Natural killer cell (primary cell): Measurements from ENCODE around the gene CAPN1. TPM values are rescaled to one million over a fixed set of nuclear protein-coding genes. Genes with fewer than 3 reads are reported as not detected.

ENCODE experiments used
- ATAC-seq, 3 donors: fragments of 150-1000 bp in 2 of 3; fragments of 200-7000 bp in 1 of 3; cut with Tn5 transposase; 1 replicate in 1 of 3; 2 replicates in 2 of 3; pipeline ENCODE4 v1.10.0; 2021; ENCODE audit warnings: mild to moderate bottlenecking in 2 of 3, moderate library complexity in 2 of 3
- DNase-seq, 2 donors: peaks; one replicate each; pipeline versions ENCODE4 v3.0.0 to v3.0.0-alpha.2; 2013 to 2021; ENCODE audit warnings: mixed read lengths in 1 of 2
- H3K27ac ChIP-seq: one replicate; pipeline ENCODE4 v1.5.1; 2013; ENCODE audit warnings: mild to moderate bottlenecking, low read length
- H3K27me3 ChIP-seq: one replicate; pipeline ENCODE4 v1.6.1; 2013; ENCODE audit warnings: low read length; ENCODE audit not compliant: control insufficient read depth, insufficient read depth
- H3K36me3 ChIP-seq: one replicate; pipeline ENCODE4 v1.6.1; 2013; ENCODE audit warnings: low read length; ENCODE audit not compliant: control insufficient read depth, insufficient read depth
- H3K4me1 ChIP-seq: one replicate; pipeline ENCODE4 v1.6.1; 2013; ENCODE audit warnings: low read length; ENCODE audit not compliant: control insufficient read depth, insufficient read depth
- H3K4me3 ChIP-seq: one replicate; pipeline ENCODE4 v1.5.1; 2013; ENCODE audit warnings: low read length
- H3K9me3 ChIP-seq: one replicate; pipeline ENCODE4 v1.6.1; 2013; ENCODE audit warnings: low read length; ENCODE audit not compliant: control insufficient read depth, insufficient read depth
- H3K27ac Mint-ChIP-seq, 2 donors: one replicate each; pipeline ENCODE4 v1.8.0; 2022; ENCODE audit warnings: mild to moderate bottlenecking in 2 of 2, mixed read lengths in 2 of 2, moderate library complexity in 1 of 2
- H3K27me3 Mint-ChIP-seq, 2 donors: one replicate each; pipeline ENCODE4 v1.8.0; 2022; ENCODE audit warnings: low read depth in 2 of 2, mixed read lengths in 2 of 2
- H3K36me3 Mint-ChIP-seq: one replicate; pipeline ENCODE4 v1.8.0; 2022; ENCODE audit warnings: mixed read lengths
- H3K4me1 Mint-ChIP-seq, 2 donors: one replicate each; pipeline ENCODE4 v1.8.0; 2022; ENCODE audit warnings: mixed read lengths in 2 of 2
- H3K4me3 Mint-ChIP-seq: one replicate; pipeline ENCODE4 v1.8.0; 2022; ENCODE audit warnings: mild to moderate bottlenecking, moderate library complexity, mixed read lengths
- H3K9me3 Mint-ChIP-seq, 2 donors: one replicate each; pipeline ENCODE4 v1.8.0; 2022; ENCODE audit warnings: mixed read lengths in 2 of 2
- WGBS: methylation state at CpG from one replicate; pipeline ENCODE4 v1.1.7; 2013; ENCODE audit warnings: missing lambda C conversion rate; ENCODE audit not compliant: insufficient coverage; 5-methylcytosine and 5-hydroxymethylcytosine counted together
- intact Hi-C: fragments of 100-400 bp; cut with micrococcal nuclease; formaldehyde crosslinking; loops from one replicate; pipeline ENCODE4 v1.14.2; 2022
- total RNA-seq, 4 donors: library from RNA; stranded (reverse); fragments of 120-200 nt in 1 of 4; gene quantifications; one replicate each; pipeline versions ENCODE4 v1.2.3 to v1.2.4, GENCODE V29; 2013 to 2022
- TF ChIP-seq, protein P1 (sequence below): fragments of 200-600 bp; IDR thresholded peaks from one replicate; pipeline ENCODE4 v1.8.0; 2022; ENCODE audit warnings: antibody characterized with exemption

Gene CAPN1
- total RNA-seq, 3 donors from 2014 or later (not counting 1 experiment from before 2014, with no cell fraction given): 211 to 256 (median 229) TPM

DNA sequence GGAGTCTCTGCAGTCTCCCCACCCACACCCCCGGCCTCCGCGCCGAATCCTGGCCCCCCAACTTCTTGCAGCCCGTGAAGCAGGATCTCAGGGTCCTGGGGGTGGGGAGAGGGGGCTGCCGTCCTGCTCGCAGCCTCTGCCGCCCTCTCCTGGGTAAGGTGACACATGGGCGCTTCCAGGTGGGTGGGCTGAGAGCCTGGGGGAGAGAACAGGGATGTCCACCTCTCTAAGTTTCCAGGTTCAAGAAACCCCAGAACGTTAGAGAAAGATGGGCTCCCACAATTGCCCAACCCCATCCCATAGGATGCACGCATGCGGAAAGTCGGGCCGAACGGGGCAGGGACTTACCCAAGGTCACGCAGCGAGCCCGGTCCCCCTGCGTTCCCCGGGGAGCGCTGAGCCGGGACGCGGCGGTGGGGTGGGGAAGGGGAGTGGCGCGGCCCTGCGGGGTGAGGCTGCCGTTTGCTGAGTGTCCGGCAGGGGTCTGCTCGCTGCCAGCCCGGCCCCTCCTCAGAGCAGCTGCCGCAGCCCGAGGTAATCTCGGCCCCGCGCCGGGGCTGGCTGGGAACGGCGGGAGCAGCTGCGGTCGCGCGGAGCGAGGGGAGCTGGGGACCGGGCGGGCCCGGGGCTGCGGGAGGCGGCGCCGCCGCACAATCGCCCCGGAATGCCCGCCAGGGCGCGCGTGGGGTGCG lies 705 bp upstream of the CAPN1 start:
- Histone ChIP-seq H3K4me3 (peak overlapping the region; percentile 83), H3K36me3 (peaks cover 14% of the 10 kb centered on the region), H3K9me3 (no peaks in the 10 kb centered on the region), H3K27ac (peak overlapping the region; percentile 50), H3K4me1 (peaks cover 25% of the 10 kb centered on the region), H3K27me3 (no peaks in the 10 kb centered on the region)
- Mint-ChIP-seq H3K4me3 (peak overlapping the region; percentile 88), H3K9me3 (no peaks in the 10 kb centered on the region), H3K4me1 (peaks cover 14 to 40% of the 10 kb centered on the region in 2 donors), H3K27me3 (no peaks in the 10 kb centered on the region), H3K36me3 (no peaks in the 10 kb centered on the region), H3K27ac (peak overlapping the region in 1 of 2 donors; percentile 87)
- intact Hi-C loops: loop anchor here (2.0 kb wide), 1 partner anchor 70 kb away; the partner anchor contains the start of gene TM7SF2
- ATAC-seq: peak; percentile 80 to 86 (median 82)
- peak; percentile 52 to 74 for DNase-seq
- under 1% methylated on average over 57 of the region's 60 CpGs for WGBS
- TF ChIP-seq, protein P1, sequence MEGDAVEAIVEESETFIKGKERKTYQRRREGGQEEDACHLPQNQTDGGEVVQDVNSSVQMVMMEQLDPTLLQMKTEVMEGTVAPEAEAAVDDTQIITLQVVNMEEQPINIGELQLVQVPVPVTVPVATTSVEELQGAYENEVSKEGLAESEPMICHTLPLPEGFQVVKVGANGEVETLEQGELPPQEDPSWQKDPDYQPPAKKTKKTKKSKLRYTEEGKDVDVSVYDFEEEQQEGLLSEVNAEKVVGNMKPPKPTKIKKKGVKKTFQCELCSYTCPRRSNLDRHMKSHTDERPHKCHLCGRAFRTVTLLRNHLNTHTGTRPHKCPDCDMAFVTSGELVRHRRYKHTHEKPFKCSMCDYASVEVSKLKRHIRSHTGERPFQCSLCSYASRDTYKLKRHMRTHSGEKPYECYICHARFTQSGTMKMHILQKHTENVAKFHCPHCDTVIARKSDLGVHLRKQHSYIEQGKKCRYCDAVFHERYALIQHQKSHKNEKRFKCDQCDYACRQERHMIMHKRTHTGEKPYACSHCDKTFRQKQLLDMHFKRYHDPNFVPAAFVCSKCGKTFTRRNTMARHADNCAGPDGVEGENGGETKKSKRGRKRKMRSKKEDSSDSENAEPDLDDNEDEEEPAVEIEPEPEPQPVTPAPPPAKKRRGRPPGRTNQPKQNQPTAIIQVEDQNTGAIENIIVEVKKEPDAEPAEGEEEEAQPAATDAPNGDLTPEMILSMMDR: peak; percentile 46

DNA sequence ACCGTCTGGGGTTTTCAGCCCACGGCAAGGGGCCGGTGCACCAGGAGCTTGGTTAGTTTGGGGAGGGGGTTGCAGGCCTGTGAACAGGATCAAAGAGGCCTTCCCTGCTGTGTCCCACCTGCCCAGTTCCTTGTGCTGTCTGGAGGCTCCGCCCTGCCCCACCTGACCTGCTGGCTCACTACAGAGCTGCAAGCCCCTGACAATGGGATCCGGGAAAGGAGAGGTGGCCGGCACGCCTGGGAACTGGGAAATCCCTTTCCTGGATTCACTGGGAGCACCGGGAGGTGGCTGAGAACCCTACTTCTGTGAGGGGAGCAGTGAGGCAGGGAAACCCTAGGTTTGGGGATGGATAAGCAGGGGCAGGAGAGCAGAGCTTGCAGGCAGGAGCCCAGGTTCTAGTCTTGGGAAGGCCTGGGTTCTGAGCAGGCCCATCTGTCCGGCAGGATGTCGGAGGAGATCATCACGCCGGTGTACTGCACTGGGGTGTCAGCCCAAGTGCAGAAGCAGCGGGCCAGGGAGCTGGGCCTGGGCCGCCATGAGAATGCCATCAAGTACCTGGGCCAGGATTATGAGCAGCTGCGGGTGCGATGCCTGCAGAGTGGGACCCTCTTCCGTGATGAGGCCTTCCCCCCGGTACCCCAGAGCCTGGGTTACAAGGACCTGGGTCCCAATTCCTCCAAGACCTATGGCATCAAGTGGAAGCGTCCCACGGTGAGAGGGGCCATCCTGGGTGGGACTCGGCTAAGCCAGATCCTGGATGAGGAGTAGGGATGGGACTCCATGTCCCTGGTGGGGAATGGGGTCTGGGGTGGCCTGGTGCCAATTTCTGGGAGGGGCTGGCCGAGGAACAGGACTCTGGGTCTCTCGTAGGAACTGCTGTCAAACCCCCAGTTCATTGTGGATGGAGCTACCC lies 786 bp downstream of the CAPN1 start:
- Mint-ChIP-seq H3K9me3 (no peaks in the 10 kb centered on the region), H3K4me3 (peak overlapping the region; percentile 88), H3K27me3 (no peaks in the 10 kb centered on the region), H3K27ac (peak overlapping the region; percentile 72 to 87), H3K4me1 (peaks cover 14 to 48% of the 10 kb centered on the region in 2 donors), H3K36me3 (no peaks in the 10 kb centered on the region)
- Histone ChIP-seq H3K27me3 (no peaks in the 10 kb centered on the region), H3K9me3 (no peaks in the 10 kb centered on the region), H3K27ac (peak overlapping the region; percentile 78), H3K4me3 (peak overlapping the region; percentile 83), H3K36me3 (peaks cover 27% of the 10 kb centered on the region), H3K4me1 (peaks cover 25% of the 10 kb centered on the region)
- intact Hi-C loops: no loop called here
- TF ChIP-seq, protein P1: no peak
- peak in 1 of 2 donors; percentile 28 for DNase-seq
- WGBS: 60% methylated on average over 23 of the region's 23 CpGs
- ATAC-seq: no peak

DNA sequence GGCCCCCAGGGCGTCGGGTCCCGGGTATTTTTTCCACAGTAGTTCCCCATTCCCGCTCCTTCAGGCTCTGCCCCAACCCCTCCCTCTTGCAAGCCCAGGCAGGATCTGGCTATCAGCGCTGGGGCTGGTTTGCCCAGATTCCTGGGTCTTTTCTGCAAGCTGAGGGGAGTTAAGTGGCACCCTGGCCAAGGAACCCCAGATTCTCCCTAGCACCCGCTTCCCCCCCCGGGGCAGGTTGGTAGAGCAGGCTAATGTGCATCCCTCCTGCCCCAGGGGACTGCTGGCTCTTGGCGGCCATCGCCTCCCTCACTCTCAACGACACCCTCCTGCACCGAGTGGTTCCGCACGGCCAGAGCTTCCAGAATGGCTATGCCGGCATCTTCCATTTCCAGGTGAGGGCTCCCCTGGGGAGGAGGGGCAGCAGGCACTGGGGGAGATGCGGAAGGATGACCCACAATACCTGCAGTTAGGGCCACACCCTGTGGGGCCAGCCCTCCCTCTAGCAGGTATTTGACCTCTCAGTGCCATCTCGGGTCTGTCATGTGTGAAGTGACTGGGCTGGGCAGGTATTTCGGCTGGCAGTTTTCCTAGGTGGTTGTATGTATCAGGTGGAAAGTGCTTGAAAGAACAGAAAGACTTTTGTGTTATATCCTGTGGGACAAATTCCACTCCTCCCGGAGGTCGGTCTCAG lies 1.6 kb downstream of the CAPN1 start:
- ATAC-seq: no peak
- Mint-ChIP-seq H3K27ac (peak overlapping the region; percentile 16 to 47), H3K4me3 (peak overlapping the region; percentile 88), H3K9me3 (no peaks in the 10 kb centered on the region), H3K27me3 (no peaks in the 10 kb centered on the region), H3K36me3 (no peaks in the 10 kb centered on the region), H3K4me1 (peaks cover 14 to 48% of the 10 kb centered on the region in 2 donors)
- no peaks in the 10 kb centered on the region for H3K9me3 ChIP-seq
- DNase-seq: no peak
- H3K4me1 ChIP-seq: peaks cover 25% of the 10 kb centered on the region
- TF ChIP-seq, protein P1: no peak
- no peak overlapping the region for H3K27ac ChIP-seq
- H3K4me3 ChIP-seq: no peak overlapping the region
- WGBS: 95% methylated on average over 19 of the region's 19 CpGs
- peaks cover 33% of the 10 kb centered on the region for H3K36me3 ChIP-seq
- intact Hi-C loops: no loop called here
- H3K27me3 ChIP-seq: no peaks in the 10 kb centered on the region
